Tibial nerve (tissue), 4 donors: ENCODE results near the gene PCOLCE2. TPM values are rescaled to one million over a fixed set of nuclear protein-coding genes. Genes with fewer than 3 reads are reported as not detected.

Source experiments
- DNase-seq, 2 donors: peaks; one replicate each; pipeline ENCODE4 v3.0.0-alpha.2; 2019; ENCODE audit warnings: low spot score in 2 of 2
- H3K27ac ChIP-seq, 4 donors: fragments of 200-600 bp; sonication (generic) in 3 of 4; one replicate each; pipeline ENCODE4 v1.5.1; 2017 to 2019; ENCODE audit warnings: mild to moderate bottlenecking in 1 of 4
- H3K27me3 ChIP-seq, 2 donors: fragments of 200-600 bp; sonication (generic) in 1 of 2; one replicate each; pipeline versions ENCODE4 v1.5.1 to v1.6.0; 2017 to 2019
- H3K36me3 ChIP-seq, 3 donors: fragments of 200-600 bp; sonication (generic); one replicate each; pipeline ENCODE4 v1.5.1; 2018 to 2019
- H3K4me1 ChIP-seq, 4 donors: fragments of 200-600 bp; sonication (generic) in 3 of 4; one replicate each; pipeline ENCODE4 v1.5.1; 2017 to 2019
- H3K4me3 ChIP-seq, 4 donors: fragments of 200-600 bp; sonication (generic) in 3 of 4; one replicate each; pipeline ENCODE4 v1.5.1; 2017 to 2019; ENCODE audit warnings: mild to moderate bottlenecking in 1 of 4, moderate library complexity in 1 of 4
- H3K9me3 ChIP-seq, 4 donors: fragments of 200-600 bp; sonication (generic) in 3 of 4; one replicate each; pipeline ENCODE4 v1.5.1; 2017 to 2019
- CTCF ChIP-seq, 5 experiments: fragments of 200-600 bp in 3 of 5; fragments of 450-650 bp in 2 of 5; sonication (generic) in 3 of 5; IDR thresholded peaks; one replicate each; pipeline ENCODE4 v1.5.1; 2016 to 2019; ENCODE audit warnings: antibody characterized with exemption in 5 of 5, mild to moderate bottlenecking in 3 of 5, moderate library complexity in 2 of 5
- EP300 ChIP-seq, 2 donors: sonication (generic); formaldehyde crosslinking; IDR thresholded peaks; one replicate each; pipeline ENCODE4 v1.6.1; 2017; ENCODE audit warnings: antibody characterized with exemption in 2 of 2, mild to moderate bottlenecking in 1 of 2
- POLR2A ChIP-seq, 2 donors: fragments of 450-650 bp; IDR thresholded peaks; one replicate each; pipeline ENCODE4 v1.6.1; 2017; ENCODE audit warnings: antibody characterized with exemption in 2 of 2, mild to moderate bottlenecking in 2 of 2, moderate library complexity in 2 of 2
- WGBS, 2 donors: methylation state at CpG; one replicate each; pipeline ENCODE4 v1.1.5; 2018; 5-methylcytosine and 5-hydroxymethylcytosine counted together
- total RNA-seq, 4 donors: library from RNA; depleted of rRNA; stranded (reverse); fragments of >200 nt; gene quantifications; one replicate each; pipeline ENCODE4 v1.1.0, GENCODE V29; 2016

Gene PCOLCE2
- total RNA-seq, 4 donors from 2014 or later = 38.5 to 105 (median 59.1) TPM

- H3K4me1 ChIP-seq = no peaks in the 10 kb centered on the region
- no peak for TF ChIP-seq POLR2A (IDR thresholded peaks at IDR 0.05)
- no peak for TF ChIP-seq CTCF (IDR thresholded peaks at IDR 0.05)
- H3K9me3 ChIP-seq = no peaks in the 10 kb centered on the region
- 78 to 80% methylated on average over 3 of the region's 3 CpGs for WGBS, 2 donors
- no peaks in the 10 kb centered on the region for H3K27me3 ChIP-seq
- no peak for DNase-seq
- peaks cover 0 to 18% (median 0%) of the 10 kb centered on the region in 3 donors for H3K36me3 ChIP-seq
- H3K4me3 ChIP-seq = no peak overlapping the region
- no peak overlapping the region for H3K27ac ChIP-seq
Observed at GRCh38 chr3:142809259-142809658, 79.6 kb downstream of the PCOLCE2 start.

DNA sequence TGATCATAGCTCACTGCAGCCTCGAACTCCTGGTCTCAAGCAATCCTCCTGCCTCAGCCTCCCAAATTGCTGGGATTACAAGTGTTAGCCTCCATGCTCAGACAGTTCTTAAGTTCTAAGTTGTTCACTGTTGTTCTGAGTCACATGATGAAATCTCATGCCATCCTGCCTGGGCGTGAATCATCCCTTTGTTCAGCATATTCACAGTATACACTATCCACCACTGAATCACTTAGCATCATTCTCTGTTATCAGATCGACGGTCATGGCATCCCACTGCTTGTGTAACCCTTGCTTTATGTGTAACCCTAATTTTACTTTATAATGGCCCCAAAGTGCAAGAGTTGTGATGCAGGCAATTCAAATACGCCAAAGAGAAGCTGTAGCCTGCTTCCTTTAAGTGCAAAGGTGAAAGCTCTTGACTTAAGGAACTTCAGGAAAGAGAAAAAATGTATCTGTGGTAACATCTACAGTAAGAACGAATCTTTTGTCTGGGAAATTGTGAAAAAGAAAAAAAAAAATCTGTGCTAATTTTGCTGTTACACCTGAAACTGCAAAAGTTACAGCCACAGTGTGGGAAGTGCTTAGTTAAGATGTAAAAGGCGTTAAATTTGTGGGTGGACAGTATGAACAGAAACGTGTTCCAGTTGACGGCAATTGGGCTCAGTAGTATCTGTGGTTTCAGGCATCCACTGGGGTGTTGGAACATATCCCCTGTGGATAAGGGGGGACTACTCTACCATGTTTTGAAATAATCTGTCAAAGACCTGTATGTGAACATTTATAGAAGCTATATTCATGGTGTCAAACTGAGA, 80.6 kb downstream of the PCOLCE2 start:
- no peak for TF ChIP-seq CTCF (IDR thresholded peaks at IDR 0.05)
- TF ChIP-seq POLR2A (IDR thresholded peaks at IDR 0.05) = no peak
- TF ChIP-seq EP300 (IDR thresholded peaks at IDR 0.05) = no peak
- 69 to 77% methylated on average over 9 of the region's 9 CpGs for WGBS, 2 donors
- no peak for DNase-seq
- Histone ChIP-seq H3K27me3 (no peaks in the 10 kb centered on the region), H3K9me3 (no peaks in the 10 kb centered on the region), H3K4me1 (no peaks in the 10 kb centered on the region), H3K4me3 (no peak overlapping the region), H3K36me3 (peaks cover 0 to 24% (median 0%) of the 10 kb centered on the region in 3 donors), H3K27ac (no peak overlapping the region)

- peaks cover 0 to 32% (median 0%) of the 10 kb centered on the region in 3 donors for H3K36me3 ChIP-seq
- no peaks in the 10 kb centered on the region for H3K9me3 ChIP-seq
- H3K4me3 ChIP-seq = no peak overlapping the region
- TF ChIP-seq CTCF (IDR thresholded peaks at IDR 0.05) (no peak), EP300 (IDR thresholded peaks at IDR 0.05) (no peak), POLR2A (IDR thresholded peaks at IDR 0.05) (no peak)
- H3K4me1 ChIP-seq = no peaks in the 10 kb centered on the region
- H3K27ac ChIP-seq = no peak overlapping the region
- no peak for DNase-seq
- H3K27me3 ChIP-seq = no peaks in the 10 kb centered on the region
- WGBS, 2 donors = 66 to 91% methylated on average over 1 of the region's 1 CpG
Observed at GRCh38 chr3:142802891-142803290, 86.0 kb downstream of the PCOLCE2 start.

- Histone ChIP-seq H3K27me3 (no peaks in the 10 kb centered on the region), H3K9me3 (no peaks in the 10 kb centered on the region), H3K4me3 (no peak overlapping the region), H3K36me3 (peaks cover 0 to 25% (median 0%) of the 10 kb centered on the region in 3 donors), H3K4me1 (no peaks in the 10 kb centered on the region), H3K27ac (no peak overlapping the region)
- TF ChIP-seq EP300 (IDR thresholded peaks at IDR 0.05) (no peak), POLR2A (IDR thresholded peaks at IDR 0.05) (no peak), CTCF (IDR thresholded peaks at IDR 0.05) (no peak)
- DNase-seq = no peak
- 81 to 89% methylated on average over 2 of the region's 2 CpGs for WGBS, 2 donors
Observed at GRCh38 chr3:142801746-142802145, 87.1 kb downstream of the PCOLCE2 start.

DNA sequence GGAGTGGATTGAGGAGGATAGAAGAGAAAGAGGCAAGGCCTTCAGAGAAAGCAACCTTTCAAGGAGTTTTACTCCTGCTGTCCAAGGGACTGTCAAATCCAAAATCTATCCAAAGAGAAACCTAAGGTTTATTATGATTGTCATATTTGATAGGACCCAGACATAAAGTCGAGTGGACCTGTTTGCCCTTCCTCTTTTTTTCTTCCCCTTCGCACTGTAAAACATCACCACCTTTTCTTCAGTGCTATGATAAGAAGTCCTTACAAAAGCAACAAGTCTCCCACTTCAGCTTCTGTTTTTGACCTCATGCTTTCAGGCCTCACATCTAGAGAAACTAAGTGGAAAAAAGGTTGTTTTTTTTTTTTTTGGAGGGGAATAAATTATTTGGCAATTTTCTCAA, 92.1 kb downstream of the PCOLCE2 start:
- Histone ChIP-seq H3K4me3 (no peak overlapping the region), H3K36me3 (peaks cover 0 to 16% (median 0%) of the 10 kb centered on the region in 3 donors), H3K27ac (no peak overlapping the region), H3K4me1 (no peaks in the 10 kb centered on the region), H3K9me3 (no peaks in the 10 kb centered on the region), H3K27me3 (no peaks in the 10 kb centered on the region)
- no peak for TF ChIP-seq POLR2A (IDR thresholded peaks at IDR 0.05)
- TF ChIP-seq CTCF (IDR thresholded peaks at IDR 0.05) = no peak
- no peak for TF ChIP-seq EP300 (IDR thresholded peaks at IDR 0.05)
- WGBS, 2 donors = 82 to 92% methylated on average over 2 of the region's 2 CpGs
- no peak for DNase-seq
